Calu3 (cell line): ENCODE measurements around the gene MYL1. TPM values are rescaled to one million over a fixed set of nuclear protein-coding genes. Genes with fewer than 3 reads are reported as not detected.
A peak's percentile ranks its signal among the peaks of the same experiment; 100 is the strongest.

Experiments used
- Bru-seq: library from RNA; stranded (reverse); fragments of 400-500 nt; gene quantifications from one replicate; lab custom pipeline; 2021; lab: Mats Ljungman, UMichigan
- BruChase-seq, 2 experiments: library from RNA; stranded (reverse); fragments of 400-500 nt; gene quantifications; one replicate each; lab custom pipeline; 2021; lab: Mats Ljungman, UMichigan
- BruUV-seq: library from RNA; stranded (reverse); fragments of 400-500 nt; replicated peaks from 2 replicates; lab custom pipeline; 2021; lab: Mats Ljungman, UMichigan
- CTCF ChIA-PET: fragments of 300-600 bp; sonication (Branson Sonifier 250); formaldehyde crosslinking; loops from one replicate; lab custom pipeline; 2022; ENCODE audit warnings: antibody characterized with exemption; lab: Charles Lee
- DNase-seq: peaks from one replicate; pipeline ENCODE4 v3.0.0; 2022
- H3K27ac Mint-ChIP-seq: one replicate; pipeline ENCODE4 v1.8.0; 2022; ENCODE audit warnings: mixed read lengths; ENCODE audit not compliant: unreplicated experiment
- H3K27me3 Mint-ChIP-seq: one replicate; pipeline ENCODE4 v1.8.0; 2022; ENCODE audit warnings: mixed read lengths; ENCODE audit not compliant: unreplicated experiment
- H3K36me3 Mint-ChIP-seq: one replicate; pipeline ENCODE4 v1.8.0; 2022; ENCODE audit warnings: mild to moderate bottlenecking, moderate library complexity, mixed read lengths; ENCODE audit not compliant: insufficient read depth, unreplicated experiment
- H3K4me1 Mint-ChIP-seq: one replicate; pipeline ENCODE4 v1.8.0; 2022; ENCODE audit warnings: mild to moderate bottlenecking, low read depth, mixed read lengths; ENCODE audit not compliant: unreplicated experiment
- H3K4me3 Mint-ChIP-seq: one replicate; pipeline ENCODE4 v1.8.0; 2022; ENCODE audit warnings: mild to moderate bottlenecking, low read depth, moderate library complexity, mixed read lengths; ENCODE audit not compliant: unreplicated experiment
- H3K9me3 Mint-ChIP-seq: one replicate; pipeline ENCODE4 v1.8.0; 2022; ENCODE audit warnings: low read depth, mixed read lengths; ENCODE audit not compliant: unreplicated experiment
- intact Hi-C: fragments of 100-400 bp; cut with micrococcal nuclease; formaldehyde crosslinking; loops from one replicate; pipeline ENCODE4 v1.10.0; 2022; ENCODE audit not compliant: unreplicated experiment
- long read RNA-seq: library from polyadenylated mRNA; stranded (forward); transcript quantifications from one replicate; pipeline ENCODE4 v2.0.0, GENCODE V29; 2022
- total RNA-seq: library from RNA; stranded (reverse); gene quantifications from 2 replicates; pipeline ENCODE4 v1.2.3, GENCODE V29; 2022
- TF ChIP-seq, protein P1 (sequence below): fragments of 200-600 bp; IDR thresholded peaks from one replicate; pipeline ENCODE4 v1.8.0; 2022; ENCODE audit warnings: antibody characterized with exemption; ENCODE audit not compliant: unreplicated experiment

MYL1 gene
- not detected in 2 replicates for total RNA-seq
- not detected for Bru-seq, nascent RNA
- BruChase-seq, experiment 1, labeled RNA remaining after a 6-hour chase, result not detected
- BruChase-seq, experiment 2, labeled RNA remaining after a 2-hour chase, result not detected
- long read RNA-seq, partial matches to known transcripts, result 1 of 1 reads
- long read RNA-seq, other reads (novel, unspliced or antisense), result 0 of 1 reads

DNA sequence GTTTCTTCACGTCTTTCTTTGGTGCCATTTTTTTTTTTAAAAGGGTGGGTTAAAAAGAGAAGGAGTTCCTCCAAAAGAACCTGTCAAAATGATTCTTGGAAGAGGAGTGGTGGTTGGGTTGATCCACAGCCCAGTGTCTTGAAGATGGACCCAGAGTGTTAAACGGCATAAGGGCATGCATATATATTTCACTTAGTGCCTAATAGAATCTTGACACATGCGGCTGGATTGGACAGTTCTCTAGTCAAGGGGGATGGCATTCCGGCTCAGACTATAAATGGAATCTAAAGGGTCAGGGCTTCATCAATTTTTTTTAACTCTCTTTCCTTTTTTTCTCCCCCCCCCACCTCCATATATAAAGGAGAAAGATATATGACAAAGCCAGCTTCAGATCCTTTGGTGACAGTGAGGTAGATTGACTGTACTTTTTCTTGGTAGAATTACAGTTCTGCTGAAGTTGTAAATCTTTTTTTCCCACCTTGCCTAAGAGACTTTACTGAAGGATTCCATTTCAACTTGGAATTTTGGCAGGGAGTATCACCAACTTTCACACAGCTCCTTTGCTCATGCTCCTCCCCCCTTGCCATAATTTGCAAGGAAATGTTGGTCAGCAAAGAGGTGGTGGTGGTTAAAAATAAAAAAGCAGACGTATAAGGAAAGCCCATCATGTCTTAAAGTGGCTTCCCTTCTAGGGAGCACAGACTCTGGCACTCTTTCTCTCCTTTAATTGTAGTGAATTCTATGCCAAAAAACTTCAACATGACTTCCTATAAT lies at the start of gene MYL1:
Gene MYL1 (minus strand): TSS at position 160 of the 774 bp plus-strand sequence. CDS start 132 bp downstream, at position 28.
- intact Hi-C loops, result no loop called here
- CTCF ChIA-PET, result interaction anchor here (0.6 kb wide), 1 partner anchor 1945 kb away, joined by 3 read pairs; no protein-coding TSS in a partner anchor
- Mint-ChIP-seq H3K9me3 (no peaks in the 10 kb centered on the region), H3K36me3 (no peaks in the 10 kb centered on the region), H3K27ac (no peak within 1 kb of the TSS), H3K4me1 (no peaks in the 10 kb centered on the region), H3K4me3 (no peak within 1 kb of the TSS), H3K27me3 (no peaks in the 10 kb centered on the region)
- TF ChIP-seq, protein P1, sequence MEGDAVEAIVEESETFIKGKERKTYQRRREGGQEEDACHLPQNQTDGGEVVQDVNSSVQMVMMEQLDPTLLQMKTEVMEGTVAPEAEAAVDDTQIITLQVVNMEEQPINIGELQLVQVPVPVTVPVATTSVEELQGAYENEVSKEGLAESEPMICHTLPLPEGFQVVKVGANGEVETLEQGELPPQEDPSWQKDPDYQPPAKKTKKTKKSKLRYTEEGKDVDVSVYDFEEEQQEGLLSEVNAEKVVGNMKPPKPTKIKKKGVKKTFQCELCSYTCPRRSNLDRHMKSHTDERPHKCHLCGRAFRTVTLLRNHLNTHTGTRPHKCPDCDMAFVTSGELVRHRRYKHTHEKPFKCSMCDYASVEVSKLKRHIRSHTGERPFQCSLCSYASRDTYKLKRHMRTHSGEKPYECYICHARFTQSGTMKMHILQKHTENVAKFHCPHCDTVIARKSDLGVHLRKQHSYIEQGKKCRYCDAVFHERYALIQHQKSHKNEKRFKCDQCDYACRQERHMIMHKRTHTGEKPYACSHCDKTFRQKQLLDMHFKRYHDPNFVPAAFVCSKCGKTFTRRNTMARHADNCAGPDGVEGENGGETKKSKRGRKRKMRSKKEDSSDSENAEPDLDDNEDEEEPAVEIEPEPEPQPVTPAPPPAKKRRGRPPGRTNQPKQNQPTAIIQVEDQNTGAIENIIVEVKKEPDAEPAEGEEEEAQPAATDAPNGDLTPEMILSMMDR, result no peak
- BruUV-seq, result no TSS peak
- no peak for DNase-seq

DNA sequence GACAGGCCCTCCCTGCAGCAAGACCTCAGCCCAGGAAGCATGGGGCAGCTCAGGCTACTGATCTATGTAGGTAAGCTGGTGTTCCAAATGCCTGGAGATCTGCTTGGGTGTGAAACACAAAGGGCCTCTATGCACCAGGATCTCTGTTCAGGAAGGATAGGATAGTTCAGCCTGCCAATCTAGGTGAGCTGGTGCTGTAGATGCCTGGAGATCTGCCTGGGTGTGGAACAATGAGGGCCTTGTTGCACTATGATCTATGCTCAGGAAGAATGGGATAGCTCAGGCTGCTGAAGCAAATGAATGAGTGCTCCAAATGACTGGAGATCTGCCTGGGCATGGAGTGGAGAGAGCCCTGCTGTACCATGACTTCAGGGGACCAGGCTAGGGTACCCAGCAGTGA lies 48.9 kb upstream of the MYL1 start:
- peak; percentile 12 for DNase-seq
- no peaks in the 10 kb centered on the region for H3K27me3 Mint-ChIP-seq
- no peak overlapping the region for H3K27ac Mint-ChIP-seq
- CTCF ChIA-PET, result interaction anchor here (1.7 kb wide), 1 partner anchor 36 kb away, joined by 9 read pairs; no protein-coding TSS in a partner anchor
- intact Hi-C loops, result no loop called here
- TF ChIP-seq, protein P1, result no peak
- H3K4me3 Mint-ChIP-seq, result no peak overlapping the region
- H3K9me3 Mint-ChIP-seq, result peaks cover 3% of the 10 kb centered on the region
- BruUV-seq, result no TSS peak
- no peaks in the 10 kb centered on the region for H3K36me3 Mint-ChIP-seq
- H3K4me1 Mint-ChIP-seq, result peaks cover 9% of the 10 kb centered on the region

DNA sequence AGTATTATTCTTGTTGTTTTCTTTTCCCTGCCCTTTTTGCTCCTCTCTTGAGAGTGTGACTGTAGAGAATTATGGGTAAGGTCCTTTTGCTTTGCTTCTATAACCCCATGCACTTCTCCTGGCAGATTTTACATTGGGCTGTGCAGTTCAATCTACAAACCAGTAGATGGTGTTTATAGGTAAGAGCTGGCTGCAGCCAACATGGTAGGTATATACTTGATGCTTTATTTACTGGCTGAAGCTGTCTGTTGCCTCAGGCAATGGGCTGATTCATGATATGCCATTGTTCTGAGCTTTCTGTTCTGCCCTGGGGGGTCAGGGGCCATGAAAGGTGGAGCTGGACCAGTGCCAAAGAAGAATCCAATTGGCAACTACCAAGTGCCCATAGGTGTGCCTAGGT lies 48.3 kb upstream of the MYL1 start:
- Mint-ChIP-seq H3K27ac (no peak overlapping the region), H3K4me1 (peaks cover 9% of the 10 kb centered on the region), H3K36me3 (no peaks in the 10 kb centered on the region), H3K9me3 (peaks cover 3% of the 10 kb centered on the region), H3K27me3 (no peaks in the 10 kb centered on the region), H3K4me3 (no peak overlapping the region)
- CTCF ChIA-PET, result interaction anchor here (1.7 kb wide), 1 partner anchor 36 kb away, joined by 9 read pairs; no protein-coding TSS in a partner anchor
- intact Hi-C loops, result no loop called here
- TF ChIP-seq, protein P1, result peak; percentile 46
- DNase-seq, result no peak
- BruUV-seq, result no TSS peak

DNA sequence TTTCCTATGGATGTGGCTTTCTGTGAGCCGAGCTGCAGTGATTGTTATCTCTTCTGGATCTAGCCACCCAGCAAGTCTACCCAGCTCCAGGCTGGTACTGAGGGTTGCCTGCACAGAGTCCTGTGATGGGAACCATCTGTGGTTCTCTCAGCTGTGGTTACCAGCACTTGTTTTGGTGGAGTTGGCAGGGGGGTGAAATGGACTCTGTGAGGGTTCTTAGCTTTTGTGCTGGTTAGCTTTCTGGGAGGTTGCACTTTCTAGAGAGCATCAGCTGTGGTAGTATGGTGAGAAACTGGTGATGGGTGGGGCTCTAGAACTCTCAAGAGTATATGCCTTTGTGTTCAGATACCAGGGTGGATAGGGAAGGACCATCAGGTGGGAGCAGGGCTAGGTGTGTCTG lies 45.4 kb upstream of the MYL1 start:
- Mint-ChIP-seq H3K4me3 (no peak overlapping the region), H3K27me3 (no peaks in the 10 kb centered on the region), H3K9me3 (peaks cover 2% of the 10 kb centered on the region), H3K4me1 (peaks cover 5% of the 10 kb centered on the region), H3K27ac (no peak overlapping the region), H3K36me3 (no peaks in the 10 kb centered on the region)
- intact Hi-C loops, result no loop called here
- no peak for DNase-seq
- CTCF ChIA-PET, result no interaction called here
- BruUV-seq, result no TSS peak
- TF ChIP-seq, protein P1, result no peak
